Measurements from ENCODE around the gene EXOC6B. TPM values are rescaled to one million over a fixed set of nuclear protein-coding genes. Genes with fewer than 3 reads are reported as not detected.

Gene EXOC6B
- polyA plus RNA-seq, 1 donor: 11.5 TPM

DNA sequence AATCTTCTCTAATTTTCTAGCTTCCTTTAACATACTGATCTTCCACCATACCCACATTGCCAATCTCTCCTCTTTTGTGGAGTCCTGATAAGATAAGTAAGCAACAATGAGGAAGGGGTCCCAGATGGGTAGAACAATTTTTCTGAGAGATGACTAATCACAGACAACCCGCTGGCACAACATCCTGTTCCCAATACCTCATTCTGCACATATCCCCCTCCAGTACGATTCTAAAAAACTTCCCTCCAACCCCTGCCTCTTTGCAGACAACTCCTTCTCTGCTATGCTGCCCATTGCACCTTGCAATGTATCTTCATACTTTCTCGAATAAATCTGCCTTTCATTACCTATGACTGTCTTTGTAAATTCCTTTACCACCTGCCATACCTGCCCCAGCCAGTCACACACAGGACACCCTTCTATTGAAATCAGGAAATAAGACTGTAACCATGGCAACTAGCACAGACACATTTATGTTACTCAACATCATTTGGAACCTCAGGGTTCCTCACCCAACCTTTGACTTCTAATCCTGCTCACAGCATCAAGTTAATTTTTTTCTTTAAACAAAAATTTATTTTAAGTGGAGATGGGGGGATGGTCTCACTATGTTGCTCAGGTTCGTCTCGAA lies 7.4 kb upstream of the EXOC6B start:
- DNase-seq: no peak
- no peaks in the 10 kb centered on the region for H3K4me1 ChIP-seq (ENCODE audit: control insufficient read depth, insufficient read depth, low read length)
- H3K9me3 ChIP-seq (ENCODE audit: control insufficient read depth, low read depth, low read length): no peaks in the 10 kb centered on the region
- peaks cover 2% of the 10 kb centered on the region for H3K27me3 ChIP-seq (ENCODE audit: control insufficient read depth, insufficient read depth, low read length)
- no peak overlapping the region for H3K4me3 ChIP-seq (ENCODE audit: low read length)
- 83% methylated on average over 2 of the region's 5 CpGs for WGBS (ENCODE audit: insufficient coverage, low lambda C conversion rate)
- H3K27ac ChIP-seq (ENCODE audit: low read length): no peak overlapping the region
- H3K36me3 ChIP-seq (ENCODE audit: control insufficient read depth, insufficient read depth, low read length): no peaks in the 10 kb centered on the region

DNA sequence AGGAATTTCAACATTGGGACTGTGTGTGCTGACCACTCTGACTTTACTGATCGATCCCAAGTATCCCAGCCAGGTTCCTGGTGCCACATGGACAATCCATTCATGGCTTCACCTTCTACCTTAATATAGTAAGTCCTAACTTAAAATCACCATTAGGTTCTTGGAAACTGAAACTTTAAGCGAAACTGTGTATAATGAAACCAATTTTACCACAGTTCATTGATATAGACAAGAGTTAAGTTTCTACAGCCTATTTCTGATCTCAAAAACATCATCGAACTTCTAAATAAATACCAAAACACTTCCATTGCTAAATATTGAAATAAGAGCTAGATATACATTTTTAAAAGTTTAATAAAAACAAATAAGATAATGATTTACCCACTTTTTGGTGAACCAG lies 4.4 kb upstream of the EXOC6B start:
- H3K4me3 ChIP-seq (ENCODE audit: low read length): no peak overlapping the region
- no peak overlapping the region for H3K27ac ChIP-seq (ENCODE audit: low read length)
- no peak for DNase-seq
- no peaks in the 10 kb centered on the region for H3K36me3 ChIP-seq (ENCODE audit: control insufficient read depth, insufficient read depth, low read length)
- WGBS (ENCODE audit: insufficient coverage, low lambda C conversion rate): 100% methylated on average over 2 of the region's 3 CpGs
- H3K9me3 ChIP-seq (ENCODE audit: control insufficient read depth, low read depth, low read length): no peaks in the 10 kb centered on the region
- H3K4me1 ChIP-seq (ENCODE audit: control insufficient read depth, insufficient read depth, low read length): no peaks in the 10 kb centered on the region
- no peaks in the 10 kb centered on the region for H3K27me3 ChIP-seq (ENCODE audit: control insufficient read depth, insufficient read depth, low read length)

DNA sequence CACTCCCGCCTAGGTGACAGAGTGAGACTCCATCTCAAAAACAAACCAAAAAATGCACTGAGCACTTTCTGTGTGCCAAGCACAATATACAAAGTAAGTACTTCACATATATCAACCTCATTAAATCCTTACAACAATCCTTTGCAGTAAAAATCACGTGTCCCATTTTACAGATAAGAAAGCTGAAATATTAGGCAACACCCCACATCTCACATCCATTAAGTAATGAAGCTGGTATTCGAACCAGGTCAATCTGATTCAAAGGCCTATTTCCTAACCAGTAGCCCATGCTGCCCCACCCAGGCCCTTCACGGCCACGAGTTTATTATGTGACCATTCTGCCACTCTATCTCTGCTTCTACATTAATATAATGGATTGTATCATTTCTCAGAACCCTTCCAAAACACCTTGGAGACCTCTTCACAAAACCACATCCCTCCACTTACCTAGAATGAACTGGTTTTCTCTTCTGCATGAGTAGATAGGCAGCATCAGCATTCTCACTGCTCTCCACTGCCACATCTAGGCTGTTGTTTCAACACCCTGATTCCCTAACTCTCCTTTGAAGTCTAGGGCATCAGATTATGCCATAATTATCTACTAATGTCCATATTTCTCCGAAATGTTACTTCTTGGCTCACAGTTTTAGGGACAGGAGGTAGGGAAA lies 3.1 kb upstream of the EXOC6B start:
- Histone ChIP-seq H3K4me3 (ENCODE audit: low read length) (no peak overlapping the region), H3K9me3 (ENCODE audit: control insufficient read depth, low read depth, low read length) (no peaks in the 10 kb centered on the region), H3K36me3 (ENCODE audit: control insufficient read depth, insufficient read depth, low read length) (no peaks in the 10 kb centered on the region), H3K27ac (ENCODE audit: low read length) (no peak overlapping the region), H3K27me3 (ENCODE audit: control insufficient read depth, insufficient read depth, low read length) (no peaks in the 10 kb centered on the region), H3K4me1 (ENCODE audit: control insufficient read depth, insufficient read depth, low read length) (peaks cover 6% of the 10 kb centered on the region)
- WGBS (ENCODE audit: insufficient coverage, low lambda C conversion rate): no CpG with 5 or more reads among the region's 6 CpGs
- DNase-seq: peak in 1 of 2 donors; percentile 5

GRCh38 chr2:72827966-72828646 lies 2.3 kb upstream of the EXOC6B start:
- no peaks in the 10 kb centered on the region for H3K9me3 ChIP-seq (ENCODE audit: control insufficient read depth, low read depth, low read length)
- H3K27ac ChIP-seq (ENCODE audit: low read length): no peak overlapping the region
- H3K36me3 ChIP-seq (ENCODE audit: control insufficient read depth, insufficient read depth, low read length): no peaks in the 10 kb centered on the region
- H3K4me3 ChIP-seq (ENCODE audit: low read length): no peak overlapping the region
- DNase-seq: no peak
- peaks cover 6% of the 10 kb centered on the region for H3K4me1 ChIP-seq (ENCODE audit: control insufficient read depth, insufficient read depth, low read length)
- no CpG with 5 or more reads among the region's 5 CpGs for WGBS (ENCODE audit: insufficient coverage, low lambda C conversion rate)
- no peaks in the 10 kb centered on the region for H3K27me3 ChIP-seq (ENCODE audit: control insufficient read depth, insufficient read depth, low read length)

DNA sequence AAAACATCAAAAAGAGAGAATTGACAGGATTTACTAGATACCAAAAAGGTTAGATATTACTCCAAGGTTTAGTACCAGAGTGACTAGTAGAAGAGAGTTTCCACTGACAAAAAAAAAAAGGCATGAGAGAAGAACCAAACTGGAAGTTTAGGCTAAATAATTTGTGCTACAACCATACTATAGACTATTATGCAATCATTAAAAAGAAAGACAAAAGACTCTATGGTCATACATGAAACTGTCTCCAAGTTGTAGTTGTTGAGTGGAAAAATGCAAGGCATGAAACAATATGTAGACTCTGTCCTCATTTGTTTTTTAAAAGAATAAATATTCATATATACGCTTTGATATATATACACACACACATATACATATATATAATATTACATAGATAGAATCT lies 1.7 kb upstream of the EXOC6B start:
- Histone ChIP-seq H3K27ac (ENCODE audit: low read length) (no peak overlapping the region), H3K4me3 (ENCODE audit: low read length) (no peak overlapping the region), H3K36me3 (ENCODE audit: control insufficient read depth, insufficient read depth, low read length) (no peaks in the 10 kb centered on the region), H3K4me1 (ENCODE audit: control insufficient read depth, insufficient read depth, low read length) (peaks cover 6% of the 10 kb centered on the region), H3K9me3 (ENCODE audit: control insufficient read depth, low read depth, low read length) (no peaks in the 10 kb centered on the region), H3K27me3 (ENCODE audit: control insufficient read depth, insufficient read depth, low read length) (no peaks in the 10 kb centered on the region)
- no peak for DNase-seq
- 100% methylated on average over 1 of the region's 1 CpG for WGBS (ENCODE audit: insufficient coverage, low lambda C conversion rate)

- no peak for DNase-seq
- H3K4me1 ChIP-seq (ENCODE audit: control insufficient read depth, insufficient read depth, low read length): peaks cover 6% of the 10 kb centered on the region
- no peaks in the 10 kb centered on the region for H3K36me3 ChIP-seq (ENCODE audit: control insufficient read depth, insufficient read depth, low read length)
- no peaks in the 10 kb centered on the region for H3K9me3 ChIP-seq (ENCODE audit: control insufficient read depth, low read depth, low read length)
- no peaks in the 10 kb centered on the region for H3K27me3 ChIP-seq (ENCODE audit: control insufficient read depth, insufficient read depth, low read length)
- WGBS (ENCODE audit: insufficient coverage, low lambda C conversion rate): 100% methylated on average over 1 of the region's 10 CpGs
- peak overlapping the region; percentile 81 for H3K4me3 ChIP-seq (ENCODE audit: low read length)
- no peak overlapping the region for H3K27ac ChIP-seq (ENCODE audit: low read length)
Measured at GRCh38 chr2:72826156-72826477, 284 bp upstream of the EXOC6B start.

- peak overlapping the region; percentile 81 for H3K4me3 ChIP-seq (ENCODE audit: low read length)
- peaks cover 6% of the 10 kb centered on the region for H3K4me1 ChIP-seq (ENCODE audit: control insufficient read depth, insufficient read depth, low read length)
- H3K36me3 ChIP-seq (ENCODE audit: control insufficient read depth, insufficient read depth, low read length): no peaks in the 10 kb centered on the region
- H3K27ac ChIP-seq (ENCODE audit: low read length): no peak overlapping the region
- WGBS (ENCODE audit: insufficient coverage, low lambda C conversion rate): no CpG with 5 or more reads among the region's 4 CpGs
- no peaks in the 10 kb centered on the region for H3K9me3 ChIP-seq (ENCODE audit: control insufficient read depth, low read depth, low read length)
- no peaks in the 10 kb centered on the region for H3K27me3 ChIP-seq (ENCODE audit: control insufficient read depth, insufficient read depth, low read length)
- DNase-seq: peak in 1 of 2 donors; percentile 26
Measured at GRCh38 chr2:72824224-72824842, 1.5 kb downstream of the EXOC6B start.

DNA sequence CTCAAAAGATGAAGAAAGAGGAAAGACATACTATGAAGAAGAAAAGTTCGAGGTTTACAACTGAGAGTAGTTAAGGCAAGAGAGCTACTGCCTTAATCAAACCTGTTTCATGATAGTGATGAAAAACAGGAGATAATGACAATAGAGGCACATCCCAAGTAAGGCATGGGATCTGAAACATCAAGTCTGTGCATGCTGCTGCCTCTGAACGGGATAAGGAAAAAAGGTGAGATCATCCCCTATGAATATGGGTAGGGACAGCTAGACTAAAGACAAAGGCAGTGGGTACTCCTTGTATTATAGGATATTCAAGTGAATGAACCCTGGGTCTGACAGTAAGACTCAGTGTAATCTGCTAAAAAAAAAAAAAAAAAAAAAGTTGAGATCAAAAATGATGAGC lies 3.0 kb downstream of the EXOC6B start:
- Histone ChIP-seq H3K36me3 (ENCODE audit: control insufficient read depth, insufficient read depth, low read length) (no peaks in the 10 kb centered on the region), H3K9me3 (ENCODE audit: control insufficient read depth, low read depth, low read length) (no peaks in the 10 kb centered on the region), H3K27me3 (ENCODE audit: control insufficient read depth, insufficient read depth, low read length) (no peaks in the 10 kb centered on the region), H3K4me1 (ENCODE audit: control insufficient read depth, insufficient read depth, low read length) (peaks cover 6% of the 10 kb centered on the region), H3K27ac (ENCODE audit: low read length) (no peak overlapping the region), H3K4me3 (ENCODE audit: low read length) (no peak overlapping the region)
- WGBS (ENCODE audit: insufficient coverage, low lambda C conversion rate): 80% methylated on average over 2 of the region's 2 CpGs
- no peak for DNase-seq

- no peak overlapping the region for H3K4me3 ChIP-seq (ENCODE audit: low read length)
- no peak overlapping the region for H3K27ac ChIP-seq (ENCODE audit: low read length)
- peaks cover 6% of the 10 kb centered on the region for H3K4me1 ChIP-seq (ENCODE audit: control insufficient read depth, insufficient read depth, low read length)
- no peak for DNase-seq
- H3K9me3 ChIP-seq (ENCODE audit: control insufficient read depth, low read depth, low read length): no peaks in the 10 kb centered on the region
- no peaks in the 10 kb centered on the region for H3K36me3 ChIP-seq (ENCODE audit: control insufficient read depth, insufficient read depth, low read length)
- H3K27me3 ChIP-seq (ENCODE audit: control insufficient read depth, insufficient read depth, low read length): no peaks in the 10 kb centered on the region
Measured at GRCh38 chr2:72821983-72822382, 3.9 kb downstream of the EXOC6B start.

- no peaks in the 10 kb centered on the region for H3K9me3 ChIP-seq (ENCODE audit: control insufficient read depth, low read depth, low read length)
- peaks cover 6% of the 10 kb centered on the region for H3K4me1 ChIP-seq (ENCODE audit: control insufficient read depth, insufficient read depth, low read length)
- DNase-seq: no peak
- H3K36me3 ChIP-seq (ENCODE audit: control insufficient read depth, insufficient read depth, low read length): no peaks in the 10 kb centered on the region
- 100% methylated on average over 2 of the region's 3 CpGs for WGBS (ENCODE audit: insufficient coverage, low lambda C conversion rate)
- no peak overlapping the region for H3K4me3 ChIP-seq (ENCODE audit: low read length)
- no peaks in the 10 kb centered on the region for H3K27me3 ChIP-seq (ENCODE audit: control insufficient read depth, insufficient read depth, low read length)
- H3K27ac ChIP-seq (ENCODE audit: low read length): no peak overlapping the region
Measured at GRCh38 chr2:72821118-72821517, 4.7 kb downstream of the EXOC6B start.

Data from large intestine (tissue), 3 donors.